Lower leg skin (tissue), 3 donors: ENCODE data around the gene MGST1.

Experiments
- CTCF ChIP-seq, 3 donors: fragments of 450-650 bp; IDR thresholded peaks; one replicate each; pipeline ENCODE4 v1.5.1; 2016; ENCODE audit warnings: antibody characterized with exemption in 3 of 3, mild to moderate bottlenecking in 3 of 3, moderate library complexity in 2 of 3
- POLR2A ChIP-seq, 2 donors: fragments of 450-650 bp; IDR thresholded peaks; one replicate each; pipeline ENCODE4 v1.6.1; 2016 to 2017; ENCODE audit warnings: antibody characterized with exemption in 2 of 2, mild to moderate bottlenecking in 1 of 2, moderate library complexity in 1 of 2

GRCh38 chr12:16324272-16324671, 23.2 kb upstream of the MGST1 start:
- no peak for TF ChIP-seq POLR2A (IDR thresholded peaks at IDR 0.05)
- no peak for TF ChIP-seq CTCF (IDR thresholded peaks at IDR 0.05)
